HL-60 (cell line): Measurements from ENCODE around the gene SORCS2.

Source experiments
- DNase-seq, 2 experiments: peaks; one replicate each; pipeline ENCODE4 v3.0.0-alpha.2; 2010 to 2020; ENCODE audit warnings: low read depth in 1 of 2, low spot score in 1 of 2
- H3K27ac ChIP-seq: fragments of 250-450 bp; sonication (Bioruptor Pico); replicated peaks from 2 replicates; pipeline ENCODE4 v1.5.1; 2020; ENCODE audit warnings: mild to moderate bottlenecking, moderate library complexity
- H3K27me3 ChIP-seq: fragments of 250-450 bp; sonication (Bioruptor Pico); 2 replicates; pipeline ENCODE4 v1.5.1; 2021; ENCODE audit warnings: mild to moderate bottlenecking, moderate library complexity; ENCODE audit not compliant: insufficient read depth, poor library complexity, severe bottlenecking
- H3K4me3 ChIP-seq: replicated peaks from 2 replicates; pipeline ENCODE4 v1.5.1; 2011; ENCODE audit warnings: mild to moderate bottlenecking, control low read depth, low read length; ENCODE audit not compliant: insufficient read depth
- GABPA ChIP-seq: IDR thresholded peaks from 2 replicates; pipeline ENCODE4 v1.6.1; 2012; ENCODE audit warnings: low read depth
- POLR2AphosphoS5 ChIP-seq: IDR thresholded peaks from 2 replicates; pipeline ENCODE4 v1.6.1; 2012; ENCODE audit warnings: low read depth
- SPI1 ChIP-seq: IDR thresholded peaks from 2 replicates; pipeline ENCODE4 v1.6.1; 2012; ENCODE audit warnings: low read depth, mild to moderate bottlenecking, borderline replicate concordance
- TF ChIP-seq, protein P1 (sequence below): IDR thresholded peaks from one replicate; pipeline ENCODE4 v1.5.1; 2011; ENCODE audit warnings: low read length, control low read depth, inconsistent platforms; ENCODE audit not compliant: insufficient read depth
- TF ChIP-seq, protein P2 (sequence below): IDR thresholded peaks from 2 replicates; pipeline ENCODE4 v1.6.1; 2012; ENCODE audit warnings: low read depth; ENCODE audit not compliant: insufficient replicate concordance

The SORCS2 gene

DNA sequence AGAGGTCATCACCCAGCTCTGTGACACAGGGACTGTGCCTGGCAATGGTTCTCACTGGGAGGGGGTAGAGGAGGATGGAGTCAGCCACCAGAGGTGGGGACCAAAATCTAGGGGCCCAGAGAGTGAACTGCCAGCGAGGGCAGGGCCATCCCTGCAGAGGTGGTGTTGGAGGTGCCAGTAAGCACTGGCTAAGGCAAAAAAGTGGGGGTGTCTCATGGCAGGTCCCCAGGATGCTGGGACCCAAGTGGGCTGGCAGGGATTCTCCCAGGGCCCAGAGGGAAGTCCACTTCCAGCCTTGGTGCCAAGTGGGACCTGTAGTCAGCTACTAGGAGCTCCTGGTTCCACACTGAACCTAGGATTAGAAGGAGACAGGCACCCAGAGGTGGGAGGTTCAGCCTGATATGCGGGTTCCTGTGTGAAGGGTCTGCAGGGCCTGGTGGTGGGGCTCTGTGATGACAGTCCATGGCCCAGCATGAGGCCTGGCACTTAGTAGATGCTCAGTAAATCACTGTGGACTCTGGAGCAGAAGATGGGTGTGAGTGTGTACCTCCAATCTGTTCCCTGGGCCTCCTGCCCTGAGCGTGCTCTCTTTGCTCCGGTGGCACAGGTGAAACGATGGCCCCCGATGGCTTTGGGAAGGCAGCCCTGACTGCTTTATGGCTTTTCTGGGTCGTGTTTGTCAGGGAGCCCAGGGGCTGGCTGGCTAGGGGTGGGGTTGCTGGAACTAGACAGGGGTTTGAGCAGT, 160.9 kb downstream of the SORCS2 start:
- TF ChIP-seq, protein P1, sequence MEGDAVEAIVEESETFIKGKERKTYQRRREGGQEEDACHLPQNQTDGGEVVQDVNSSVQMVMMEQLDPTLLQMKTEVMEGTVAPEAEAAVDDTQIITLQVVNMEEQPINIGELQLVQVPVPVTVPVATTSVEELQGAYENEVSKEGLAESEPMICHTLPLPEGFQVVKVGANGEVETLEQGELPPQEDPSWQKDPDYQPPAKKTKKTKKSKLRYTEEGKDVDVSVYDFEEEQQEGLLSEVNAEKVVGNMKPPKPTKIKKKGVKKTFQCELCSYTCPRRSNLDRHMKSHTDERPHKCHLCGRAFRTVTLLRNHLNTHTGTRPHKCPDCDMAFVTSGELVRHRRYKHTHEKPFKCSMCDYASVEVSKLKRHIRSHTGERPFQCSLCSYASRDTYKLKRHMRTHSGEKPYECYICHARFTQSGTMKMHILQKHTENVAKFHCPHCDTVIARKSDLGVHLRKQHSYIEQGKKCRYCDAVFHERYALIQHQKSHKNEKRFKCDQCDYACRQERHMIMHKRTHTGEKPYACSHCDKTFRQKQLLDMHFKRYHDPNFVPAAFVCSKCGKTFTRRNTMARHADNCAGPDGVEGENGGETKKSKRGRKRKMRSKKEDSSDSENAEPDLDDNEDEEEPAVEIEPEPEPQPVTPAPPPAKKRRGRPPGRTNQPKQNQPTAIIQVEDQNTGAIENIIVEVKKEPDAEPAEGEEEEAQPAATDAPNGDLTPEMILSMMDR: no peak
- TF ChIP-seq, protein P2, sequence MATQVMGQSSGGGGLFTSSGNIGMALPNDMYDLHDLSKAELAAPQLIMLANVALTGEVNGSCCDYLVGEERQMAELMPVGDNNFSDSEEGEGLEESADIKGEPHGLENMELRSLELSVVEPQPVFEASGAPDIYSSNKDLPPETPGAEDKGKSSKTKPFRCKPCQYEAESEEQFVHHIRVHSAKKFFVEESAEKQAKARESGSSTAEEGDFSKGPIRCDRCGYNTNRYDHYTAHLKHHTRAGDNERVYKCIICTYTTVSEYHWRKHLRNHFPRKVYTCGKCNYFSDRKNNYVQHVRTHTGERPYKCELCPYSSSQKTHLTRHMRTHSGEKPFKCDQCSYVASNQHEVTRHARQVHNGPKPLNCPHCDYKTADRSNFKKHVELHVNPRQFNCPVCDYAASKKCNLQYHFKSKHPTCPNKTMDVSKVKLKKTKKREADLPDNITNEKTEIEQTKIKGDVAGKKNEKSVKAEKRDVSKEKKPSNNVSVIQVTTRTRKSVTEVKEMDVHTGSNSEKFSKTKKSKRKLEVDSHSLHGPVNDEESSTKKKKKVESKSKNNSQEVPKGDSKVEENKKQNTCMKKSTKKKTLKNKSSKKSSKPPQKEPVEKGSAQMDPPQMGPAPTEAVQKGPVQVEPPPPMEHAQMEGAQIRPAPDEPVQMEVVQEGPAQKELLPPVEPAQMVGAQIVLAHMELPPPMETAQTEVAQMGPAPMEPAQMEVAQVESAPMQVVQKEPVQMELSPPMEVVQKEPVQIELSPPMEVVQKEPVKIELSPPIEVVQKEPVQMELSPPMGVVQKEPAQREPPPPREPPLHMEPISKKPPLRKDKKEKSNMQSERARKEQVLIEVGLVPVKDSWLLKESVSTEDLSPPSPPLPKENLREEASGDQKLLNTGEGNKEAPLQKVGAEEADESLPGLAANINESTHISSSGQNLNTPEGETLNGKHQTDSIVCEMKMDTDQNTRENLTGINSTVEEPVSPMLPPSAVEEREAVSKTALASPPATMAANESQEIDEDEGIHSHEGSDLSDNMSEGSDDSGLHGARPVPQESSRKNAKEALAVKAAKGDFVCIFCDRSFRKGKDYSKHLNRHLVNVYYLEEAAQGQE: no peak
- no peak for TF ChIP-seq POLR2AphosphoS5
- no peak for TF ChIP-seq GABPA
- TF ChIP-seq SPI1: no peak
- H3K27me3 ChIP-seq: no peaks in the 10 kb centered on the region
- H3K4me3 ChIP-seq: no peak overlapping the region
- no peak overlapping the region for H3K27ac ChIP-seq
- DNase-seq: no peak

DNA sequence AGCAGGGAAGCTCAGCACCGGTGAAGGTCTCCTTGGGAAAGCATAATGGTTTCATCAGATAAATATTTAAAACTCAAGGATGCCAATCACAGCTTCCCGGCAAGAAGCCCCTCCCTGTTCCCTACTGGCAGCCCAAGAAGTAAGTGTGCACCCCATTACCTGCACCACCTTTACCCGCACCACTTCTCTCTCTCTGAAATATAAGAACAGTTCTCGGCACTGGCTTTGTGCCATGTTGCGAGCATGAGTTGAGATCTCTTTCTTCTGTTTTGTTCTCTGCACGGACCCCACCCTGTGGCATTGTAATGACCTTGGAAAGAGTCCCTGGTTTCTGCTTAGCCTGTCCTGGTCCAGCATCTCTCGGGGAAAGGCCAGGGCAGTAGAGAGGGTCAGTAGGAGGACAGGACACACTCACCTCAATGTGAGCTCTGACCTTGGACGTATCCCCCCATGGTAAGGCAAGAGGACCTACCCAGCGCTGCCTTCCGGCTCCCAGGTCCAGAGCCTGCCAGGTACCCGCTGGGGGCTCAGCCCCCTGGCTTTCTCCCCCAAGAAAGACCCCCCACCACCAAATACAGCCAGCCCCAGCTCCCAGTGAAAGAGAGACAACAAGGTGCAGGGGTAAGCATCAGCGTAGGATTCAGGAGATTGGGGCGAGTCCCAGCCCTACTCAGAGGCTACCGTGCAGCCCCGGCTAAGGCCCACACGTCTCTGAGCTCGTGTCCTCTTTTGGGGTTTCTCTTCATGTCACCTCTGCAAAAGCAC, 161.7 kb downstream of the SORCS2 start:
- Histone ChIP-seq H3K27me3 (no peaks in the 10 kb centered on the region), H3K4me3 (no peak overlapping the region), H3K27ac (no peak overlapping the region)
- TF ChIP-seq, protein P1: no peak
- TF ChIP-seq SPI1: no peak
- no peak for TF ChIP-seq POLR2AphosphoS5
- no peak for TF ChIP-seq GABPA
- TF ChIP-seq, protein P2: no peak
- DNase-seq: no peak

DNA sequence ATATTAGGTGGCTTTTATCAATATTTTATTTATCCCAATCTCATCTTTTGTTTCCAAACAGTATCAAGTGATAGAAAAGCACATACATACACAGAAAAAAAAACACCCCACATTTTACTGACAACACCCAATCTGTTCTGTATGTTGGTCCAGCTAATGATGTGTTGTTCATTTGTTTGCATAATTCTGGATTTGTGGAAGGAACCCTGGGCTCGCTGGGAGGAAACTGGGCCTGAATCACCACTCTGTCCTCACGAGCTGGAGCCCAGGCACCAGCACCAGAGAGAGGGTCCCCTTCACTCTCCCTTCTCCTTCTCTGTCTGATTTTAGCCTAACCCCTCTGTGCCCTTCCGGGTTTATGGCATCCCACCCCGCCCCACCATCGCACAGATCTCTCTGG, 162.6 kb downstream of the SORCS2 start:
- Histone ChIP-seq H3K27ac (no peak overlapping the region), H3K27me3 (no peaks in the 10 kb centered on the region), H3K4me3 (no peak overlapping the region)
- TF ChIP-seq, protein P2: no peak
- TF ChIP-seq GABPA (no peak), SPI1 (no peak), POLR2AphosphoS5 (no peak)
- TF ChIP-seq, protein P1: no peak
- no peak for DNase-seq
